SK-N-SH (cell line): ENCODE results near the gene LMO4. TPM values are rescaled to one million over a fixed set of nuclear protein-coding genes. Genes with fewer than 3 reads are reported as not detected.

ENCODE experiments used
- CTCF ChIA-PET: fragments of 300-600, 350-600 bp; formaldehyde crosslinking; extraction: SDS; loops from one replicate; lab custom pipeline; 2021; lab: Yijun Ruan, JAX
- POLR2A ChIA-PET: fragments of 350-600 bp; sonication (Branson Sonifier 250); formaldehyde crosslinking; extraction: SDS; loops from one replicate; lab custom pipeline; 2020; ENCODE audit warnings: antibody characterized with exemption, inconsistent platforms; lab: Yijun Ruan, JAX
- DNase-seq: peaks from one replicate; pipeline ENCODE4 v3.0.0; 2012
- H2AFZ ChIP-seq: fragments of 200-600 bp; sonication (generic); 2 replicates; pipeline ENCODE4 v1.8.1; 2016; ENCODE audit warnings: antibody characterized with exemption, mild to moderate bottlenecking, low read depth
- H3F3A ChIP-seq: fragments of 200-600 bp; sonication (generic); replicated peaks from 2 replicates; pipeline ENCODE3; 2016; ENCODE audit warnings: antibody characterized with exemption, mild to moderate bottlenecking; ENCODE audit not compliant: insufficient read depth
- H3K27ac ChIP-seq, 2 experiments: fragments of 200-500 bp in 1 of 2; fragments of 200-600 bp in 1 of 2; sonication (Bioruptor generic) in 1 of 2; sonication (generic), shearing (Covaris generic) in 1 of 2; 2 replicates each; pipeline versions ENCODE4 v1.5.1 to v1.6.1; 2014 to 2016; ENCODE audit warnings: low read depth in 2 of 2, inconsistent platforms in 1 of 2, low read length in 1 of 2, mild to moderate bottlenecking in 1 of 2, mixed read lengths in 1 of 2
- H3K27me3 ChIP-seq: fragments of 200-600 bp; sonication (generic), shearing (Covaris generic); 2 replicates; pipeline ENCODE4 v1.6.1; 2016; ENCODE audit warnings: mixed run types; ENCODE audit not compliant: insufficient read depth
- H3K36me3 ChIP-seq, 2 experiments: fragments of 200-500 bp in 1 of 2; fragments of 200-600 bp in 1 of 2; sonication (Bioruptor generic) in 1 of 2; sonication (generic) in 1 of 2; replicated peaks in 1 of 2; 2 replicates each; pipeline versions ENCODE3 to v1.5.1; 2014 to 2016; ENCODE audit warnings: low read length in 1 of 2, mild to moderate bottlenecking in 1 of 2; ENCODE audit not compliant: insufficient read depth in 2 of 2, control insufficient read depth in 1 of 2
- H3K4me1 ChIP-seq, 2 experiments: fragments of 200-500 bp in 1 of 2; fragments of 200-600 bp in 1 of 2; sonication (Bioruptor generic) in 1 of 2; sonication (generic), shearing (Covaris generic) in 1 of 2; 2 replicates each; pipeline versions ENCODE4 v1.5.1 to v1.6.1; 2014 to 2016; ENCODE audit warnings: low read depth in 1 of 2, low read length in 1 of 2, mixed run types in 1 of 2; ENCODE audit not compliant: insufficient read depth in 2 of 2, control insufficient read depth in 1 of 2
- H3K4me2 ChIP-seq: fragments of 200-600 bp; sonication (generic), shearing (Covaris generic); 2 replicates; pipeline ENCODE4 v1.6.1; 2017; ENCODE audit warnings: mixed run types
- H3K4me3 ChIP-seq, 2 experiments: fragments of 200-500 bp in 1 of 2; fragments of 200-600 bp in 1 of 2; sonication (Bioruptor generic) in 1 of 2; sonication (generic), shearing (Covaris generic) in 1 of 2; 2 replicates each; pipeline versions ENCODE4 v1.5.1 to v1.8.1; 2014 to 2016; ENCODE audit warnings: low read depth in 2 of 2, inconsistent platforms in 1 of 2, low read length in 1 of 2, mild to moderate bottlenecking in 1 of 2, mixed read lengths in 1 of 2, moderate library complexity in 1 of 2
- H3K79me2 ChIP-seq: fragments of 200-600 bp; sonication (generic); 2 replicates; pipeline ENCODE4 v1.8.1; 2017; ENCODE audit warnings: mild to moderate bottlenecking; ENCODE audit not compliant: insufficient read depth
- H3K9ac ChIP-seq: fragments of 200-600 bp; sonication (generic); 2 replicates; pipeline ENCODE4 v1.6.1; 2017; ENCODE audit warnings: mixed run types
- H3K9me2 ChIP-seq: fragments of 200-600 bp; sonication (generic); 2 replicates; pipeline ENCODE4 v1.6.1; 2017; ENCODE audit warnings: mixed run types
- H3K9me3 ChIP-seq: fragments of 200-600 bp; sonication (generic); 2 replicates; pipeline ENCODE4 v1.6.1; 2017; ENCODE audit warnings: mixed run types, mild to moderate bottlenecking, moderate library complexity
- H4K20me1 ChIP-seq: fragments of 200-600 bp; sonication (generic); 2 replicates; pipeline ENCODE4 v1.6.1; 2017; ENCODE audit warnings: mild to moderate bottlenecking, mixed run types; ENCODE audit not compliant: insufficient read depth
- CTCF ChIP-seq: fragments of 200-600 bp; sonication (generic); IDR thresholded peaks from 2 replicates; pipeline ENCODE4 v1.6.1; 2017; ENCODE audit warnings: antibody characterized with exemption, mild to moderate bottlenecking, moderate library complexity
- EZH2phosphoT487 ChIP-seq: fragments of 200-600 bp; sonication (generic); IDR thresholded peaks from 2 replicates; pipeline ENCODE4 v1.6.1; 2017; ENCODE audit warnings: low read depth, mixed run types, mild to moderate bottlenecking, antibody characterized with exemption, moderate library complexity, borderline replicate concordance
- FOXJ3 ChIP-seq: sonication (generic); formaldehyde crosslinking; IDR thresholded peaks from 2 replicates; pipeline ENCODE4 v1.5.1; 2020; ENCODE audit warnings: mild to moderate bottlenecking, missing genetic modification reagents
- GABPA ChIP-seq: IDR thresholded peaks from 2 replicates; pipeline ENCODE4 v1.4.0; 2012; ENCODE audit warnings: low read depth, mild to moderate bottlenecking
- GATA2 ChIP-seq: sonication (generic); formaldehyde crosslinking; IDR thresholded peaks from 2 replicates; pipeline ENCODE4 v1.5.0; 2020; ENCODE audit warnings: mild to moderate bottlenecking, missing genetic modification reagents
- JUND ChIP-seq: IDR thresholded peaks from 2 replicates; pipeline ENCODE4 v1.4.0; 2012
- MAX ChIP-seq: IDR thresholded peaks from 2 replicates; pipeline ENCODE4 v1.4.0; 2012; ENCODE audit warnings: low read depth
- MEF2A ChIP-seq: IDR thresholded peaks from 2 replicates; pipeline ENCODE4 v1.4.0; 2012; ENCODE audit warnings: low read depth, borderline replicate concordance
- MXI1 ChIP-seq: IDR thresholded peaks from 2 replicates; pipeline ENCODE4 v1.6.1; 2012; ENCODE audit warnings: mild to moderate bottlenecking, low read depth, low read length, improper control_type of control experiment
- RCOR1 ChIP-seq: fragments of 150-350 bp; IDR thresholded peaks from 2 replicates; pipeline ENCODE4 v1.6.1; 2017; ENCODE audit warnings: antibody characterized with exemption, low read length
- RXRA ChIP-seq: IDR thresholded peaks from 2 replicates; pipeline ENCODE4 v1.4.0; 2012; ENCODE audit warnings: low read depth, mild to moderate bottlenecking, borderline replicate concordance
- SIN3A ChIP-seq: IDR thresholded peaks from 2 replicates; pipeline ENCODE4 v1.6.1; 2012; ENCODE audit warnings: low read depth, mild to moderate bottlenecking, low read length, moderate library complexity, borderline replicate concordance
- TEAD4 ChIP-seq: IDR thresholded peaks from 2 replicates; pipeline ENCODE4 v1.4.0; 2012; ENCODE audit warnings: mild to moderate bottlenecking, borderline replicate concordance; ENCODE audit not compliant: insufficient read depth
- USF2 ChIP-seq: fragments of 150-350 bp; IDR thresholded peaks from 2 replicates; pipeline ENCODE4 v1.6.1; 2017; ENCODE audit warnings: antibody characterized with exemption, low read length, low read depth, borderline replicate concordance
- YY1 ChIP-seq: IDR thresholded peaks from 2 replicates; pipeline ENCODE4 v1.4.0; 2012; ENCODE audit warnings: low read depth, mild to moderate bottlenecking
- ZBTB33 ChIP-seq: IDR thresholded peaks from 2 replicates; pipeline ENCODE4 v1.4.0; 2012; ENCODE audit warnings: low read depth, borderline replicate concordance
- WGBS: methylation state at CpG from one replicate; pipeline ENCODE4 v1.1.6; 2017; ENCODE audit warnings: low lambda C conversion rate; 5-methylcytosine and 5-hydroxymethylcytosine counted together
- polyA plus RNA-seq, 3 experiments: library from polyadenylated mRNA; depleted of rRNA; stranded (reverse); fragments of >200 nt; gene quantifications; 2 replicates each; pipeline ENCODE4 v1.2.3, GENCODE V29; 2012

LMO4 gene
- polyA plus RNA-seq, 1 of the 3 experiments (the other 2 are of a cell fraction) = 64.7 TPM

GRCh38 chr1:87296206-87296605, 32.5 kb upstream of the LMO4 start:
- no peak overlapping the region for H3K27ac ChIP-seq
- no peaks in the 10 kb centered on the region for H3F3A ChIP-seq
- H3K9me2 ChIP-seq = no peaks in the 10 kb centered on the region
- ChIA-PET CTCF (interaction anchor here (2.3 to 6.5 kb wide), 2 partner anchors 9 to 657 kb away, joined by 5 to 46 read pairs; no protein-coding TSS in a partner anchor), POLR2A (no interaction called here)
- no peaks in the 10 kb centered on the region for H3K9me3 ChIP-seq
- no peaks in the 10 kb centered on the region; a peak in 1 of 4 replicates for H3K4me1 ChIP-seq
- H3K4me2 ChIP-seq = no peak overlapping the region
- whole genome bisulfite sequencing = 85% methylated on average over 6 of the region's 6 CpGs
- H3K9ac ChIP-seq = no peak overlapping the region
- no peak overlapping the region for H3K4me3 ChIP-seq
- DNase-seq = no peak
- H3K27me3 ChIP-seq = no peaks in the 10 kb centered on the region
- H2AFZ ChIP-seq = no peak overlapping the region
- no peak for TF ChIP-seq GABPA
- TF ChIP-seq SIN3A = no peak
- TF ChIP-seq CTCF = no peak
- no peak for TF ChIP-seq FOXJ3 (CRISPR knock-in tag)
- no peak for TF ChIP-seq GATA2 (CRISPR knock-in tag)
- TF ChIP-seq YY1 = no peak
- no peak for TF ChIP-seq TEAD4
- TF ChIP-seq JUND = no peak
- TF ChIP-seq EZH2phosphoT487 = no peak
- no peak for TF ChIP-seq MEF2A
- no peak for TF ChIP-seq RXRA
- no peak for TF ChIP-seq ZBTB33
- no peak for TF ChIP-seq RCOR1
- no peak for TF ChIP-seq MXI1
- no peak for TF ChIP-seq USF2
- TF ChIP-seq MAX = no peak
- H3K79me2 ChIP-seq = no peaks in the 10 kb centered on the region
- H4K20me1 ChIP-seq = no peaks in the 10 kb centered on the region
- H3K36me3 ChIP-seq = no peaks in the 10 kb centered on the region
